Naive thymus-derived CD8-positive, alpha-beta T cell (primary cell): ENCODE data around the gene KLHL29. TPM values are rescaled to one million over a fixed set of nuclear protein-coding genes. Genes with fewer than 3 reads are reported as not detected.

Experiments used
- ATAC-seq, 2 donors: fragments of 150-1000 bp; cut with Tn5 transposase in 1 of 2; sonication (Bioruptor Pico), chemical (Tn5 transposase) in 1 of 2; 1 replicate in 1 of 2; 2 replicates in 1 of 2; pipeline ENCODE4 v1.10.0; 2021; ENCODE audit warnings: mild to moderate bottlenecking in 2 of 2, moderate library complexity in 2 of 2
- POLR2A ChIA-PET: fragments of 350-600 bp; sonication (Branson Sonifier 250); formaldehyde crosslinking; loops from one replicate; lab custom pipeline; 2021; ENCODE audit warnings: antibody characterized with exemption; lab: Charles Lee
- DNase-seq, 10 donors: peaks; one replicate each; pipeline versions ENCODE4 v3.0.0 to v3.0.0-alpha.2; 2020 to 2022
- H3K27ac Mint-ChIP-seq, 10 donors: one replicate each; pipeline ENCODE4 v1.8.0; 2020 to 2022; ENCODE audit warnings: mild to moderate bottlenecking in 10 of 10, mixed read lengths in 10 of 10, moderate library complexity in 4 of 10, inconsistent platforms in 1 of 10
- H3K27me3 Mint-ChIP-seq, 5 donors: one replicate each; pipeline ENCODE4 v1.8.0; 2021 to 2022; ENCODE audit warnings: mixed read lengths in 5 of 5
- H3K36me3 Mint-ChIP-seq, 3 donors: one replicate each; pipeline ENCODE4 v1.8.0; 2020 to 2022; ENCODE audit warnings: mixed read lengths in 3 of 3, mild to moderate bottlenecking in 2 of 3, inconsistent platforms in 1 of 3
- H3K4me1 Mint-ChIP-seq, 4 donors: one replicate each; pipeline ENCODE4 v1.8.0; 2021 to 2022; ENCODE audit warnings: mixed read lengths in 4 of 4
- H3K4me3 Mint-ChIP-seq, 10 donors: one replicate each; pipeline ENCODE4 v1.8.0; 2020 to 2022; ENCODE audit warnings: mild to moderate bottlenecking in 10 of 10, mixed read lengths in 10 of 10, moderate library complexity in 6 of 10, inconsistent platforms in 1 of 10
- H3K9me3 Mint-ChIP-seq, 9 donors: one replicate each; pipeline ENCODE4 v1.8.0; 2020 to 2022; ENCODE audit warnings: mixed read lengths in 9 of 9, mild to moderate bottlenecking in 3 of 9, inconsistent platforms in 1 of 9, moderate library complexity in 1 of 9
- polyA plus RNA-seq, 3 donors: library from polyadenylated mRNA; unstranded; fragments of 300-500 nt; fragmentation: Illumina TruSeq; gene quantifications; one replicate each; pipeline ENCODE4 v1.2.3, GENCODE V29; 2021
- total RNA-seq, 8 experiments: library from RNA in 2 of 8; stranded (reverse) in 2 of 8; gene quantifications; one replicate each; pipeline ENCODE4 v1.2.3 and lab custom pipeline; 2021 to 2026

KLHL29 gene
- total and polyA plus RNA-seq, 5 experiments from 2014 or later: 0.02 to 1.7 (median 0.14) TPM

DNA sequence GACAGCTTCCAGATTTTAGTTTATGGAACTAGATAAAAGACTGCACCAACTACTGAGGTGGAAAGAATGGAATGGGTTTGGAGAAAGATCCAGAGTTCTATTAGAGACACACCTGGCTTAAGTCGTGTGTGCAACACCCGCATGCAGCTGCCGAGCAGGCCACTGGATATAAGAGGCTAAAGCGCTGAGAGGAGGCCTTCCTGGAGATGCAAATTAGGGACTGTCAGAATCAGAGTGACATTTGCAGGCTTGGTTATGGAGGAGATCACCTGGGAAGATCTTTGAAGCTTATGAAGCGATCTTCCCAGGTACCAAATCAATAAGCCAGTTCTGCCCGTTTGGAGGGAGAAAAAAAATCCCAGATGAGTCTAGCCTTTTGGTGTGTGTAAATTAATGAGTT is 30.4 kb upstream of the KLHL29 start:
- POLR2A ChIA-PET: no interaction called here
- no peak for DNase-seq
- Mint-ChIP-seq H3K36me3 (no peaks in the 10 kb centered on the region), H3K27ac (no peak overlapping the region), H3K27me3 (peaks cover 20 to 43% (median 30%) of the 10 kb centered on the region in 5 donors), H3K4me3 (no peak overlapping the region), H3K9me3 (no peaks in the 10 kb centered on the region), H3K4me1 (peaks cover 0 to 2% (median 0%) of the 10 kb centered on the region in 4 donors)
- ATAC-seq: no peak

GRCh38 chr2:23355001-23355400 is 30.0 kb upstream of the KLHL29 start:
- Mint-ChIP-seq H3K27ac (no peak overlapping the region), H3K4me1 (peaks cover 0 to 2% (median 0%) of the 10 kb centered on the region in 4 donors), H3K9me3 (no peaks in the 10 kb centered on the region), H3K27me3 (peaks cover 20 to 46% (median 30%) of the 10 kb centered on the region in 5 donors), H3K4me3 (no peak overlapping the region), H3K36me3 (no peaks in the 10 kb centered on the region)
- ATAC-seq (no peak), DNase-seq (no peak)
- POLR2A ChIA-PET: no interaction called here

GRCh38 chr2:23356711-23357110 is 28.3 kb upstream of the KLHL29 start:
- no peak overlapping the region for H3K27ac Mint-ChIP-seq
- H3K9me3 Mint-ChIP-seq: no peaks in the 10 kb centered on the region
- peaks cover 0 to 2% (median 0%) of the 10 kb centered on the region in 4 donors for H3K4me1 Mint-ChIP-seq
- no peaks in the 10 kb centered on the region for H3K36me3 Mint-ChIP-seq
- POLR2A ChIA-PET: no interaction called here
- no peak overlapping the region for H3K4me3 Mint-ChIP-seq
- ATAC-seq (no peak), DNase-seq (no peak)
- H3K27me3 Mint-ChIP-seq: peaks cover 27 to 63% (median 36%) of the 10 kb centered on the region in 5 donors

- POLR2A ChIA-PET: no interaction called here
- Mint-ChIP-seq H3K36me3 (no peaks in the 10 kb centered on the region), H3K9me3 (no peaks in the 10 kb centered on the region), H3K27me3 (peaks cover 23 to 66% (median 36%) of the 10 kb centered on the region in 5 donors), H3K4me1 (no peaks in the 10 kb centered on the region), H3K27ac (no peak overlapping the region), H3K4me3 (no peak overlapping the region)
- ATAC-seq (no peak), DNase-seq (no peak)
These were observed 25.1 kb upstream of the KLHL29 start for GRCh38 chr2:23359631-23360567.

- Mint-ChIP-seq H3K4me1 (no peaks in the 10 kb centered on the region), H3K9me3 (peaks cover 0 to 1% (median 0%) of the 10 kb centered on the region in 9 donors), H3K4me3 (no peak overlapping the region), H3K36me3 (peaks cover 0 to 2% (median 0%) of the 10 kb centered on the region in 3 donors), H3K27ac (no peak overlapping the region), H3K27me3 (peaks cover 24 to 68% (median 42%) of the 10 kb centered on the region in 5 donors)
- POLR2A ChIA-PET: no interaction called here
- DNase-seq: no peak
- ATAC-seq: no peak
These were observed 24.3 kb upstream of the KLHL29 start for GRCh38 chr2:23360571-23361125.

GRCh38 chr2:23361152-23361551 is 23.8 kb upstream of the KLHL29 start:
- H3K4me3 Mint-ChIP-seq: no peak overlapping the region
- peaks cover 24 to 70% (median 42%) of the 10 kb centered on the region in 5 donors for H3K27me3 Mint-ChIP-seq
- ATAC-seq (no peak), DNase-seq (no peak)
- peaks cover 0 to 2% (median 0%) of the 10 kb centered on the region in 3 donors for H3K36me3 Mint-ChIP-seq
- no peak overlapping the region for H3K27ac Mint-ChIP-seq
- no peaks in the 10 kb centered on the region for H3K4me1 Mint-ChIP-seq
- POLR2A ChIA-PET: no interaction called here
- peaks cover 0 to 1% (median 0%) of the 10 kb centered on the region in 9 donors for H3K9me3 Mint-ChIP-seq

- POLR2A ChIA-PET: interaction anchor here (1.4 kb wide), 1 partner anchor 16 kb away, joined by 3 read pairs; no protein-coding TSS in a partner anchor
- Mint-ChIP-seq H3K9me3 (peaks cover 0 to 1% (median 0%) of the 10 kb centered on the region in 9 donors), H3K27me3 (peaks cover 26 to 72% (median 41%) of the 10 kb centered on the region in 5 donors), H3K4me1 (peaks cover 0 to 2% (median 0%) of the 10 kb centered on the region in 4 donors), H3K27ac (no peak overlapping the region), H3K4me3 (no peak overlapping the region), H3K36me3 (peaks cover 0 to 2% (median 0%) of the 10 kb centered on the region in 3 donors)
- no peak for DNase-seq
- ATAC-seq: no peak
These were observed 21.7 kb upstream of the KLHL29 start for GRCh38 chr2:23363268-23363667.

DNA sequence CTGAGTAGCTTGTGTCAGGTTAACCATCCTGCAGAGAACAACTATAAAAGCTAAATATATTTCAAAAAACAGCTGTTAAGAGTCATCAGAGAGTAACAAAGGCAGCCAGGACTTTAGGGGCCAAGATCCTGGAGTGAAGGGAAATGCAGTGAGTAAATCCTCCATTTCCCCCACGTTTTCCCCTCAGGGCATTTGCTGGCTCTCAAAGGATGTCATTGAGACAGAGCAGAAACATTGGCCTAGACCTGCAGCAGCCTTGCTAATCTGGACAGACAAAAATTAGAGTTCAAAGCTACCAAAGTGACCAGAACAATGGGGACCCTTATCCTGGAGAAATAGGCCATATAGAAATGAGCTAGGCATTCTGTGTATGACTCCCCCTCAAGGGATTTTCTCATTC is 21.1 kb upstream of the KLHL29 start:
- POLR2A ChIA-PET: interaction anchor here (1.4 kb wide), 1 partner anchor 16 kb away, joined by 3 read pairs; no protein-coding TSS in a partner anchor
- Mint-ChIP-seq H3K27me3 (peaks cover 26 to 72% (median 41%) of the 10 kb centered on the region in 5 donors), H3K36me3 (peaks cover 0 to 2% (median 0%) of the 10 kb centered on the region in 3 donors), H3K4me3 (no peak overlapping the region), H3K27ac (no peak overlapping the region), H3K4me1 (peaks cover 0 to 2% (median 0%) of the 10 kb centered on the region in 4 donors), H3K9me3 (peaks cover 0 to 1% (median 0%) of the 10 kb centered on the region in 9 donors)
- no peak for ATAC-seq
- DNase-seq: no peak

GRCh38 chr2:23366720-23367119 is 18.3 kb upstream of the KLHL29 start:
- Mint-ChIP-seq H3K4me3 (no peak overlapping the region), H3K27ac (no peak overlapping the region), H3K36me3 (peaks cover 0 to 2% (median 0%) of the 10 kb centered on the region in 3 donors), H3K27me3 (peaks cover 18 to 47% (median 35%) of the 10 kb centered on the region in 5 donors), H3K9me3 (peaks cover 0 to 1% (median 0%) of the 10 kb centered on the region in 9 donors), H3K4me1 (peaks cover 0 to 2% (median 0%) of the 10 kb centered on the region in 4 donors)
- ATAC-seq: no peak
- POLR2A ChIA-PET: no interaction called here
- DNase-seq: no peak

DNA sequence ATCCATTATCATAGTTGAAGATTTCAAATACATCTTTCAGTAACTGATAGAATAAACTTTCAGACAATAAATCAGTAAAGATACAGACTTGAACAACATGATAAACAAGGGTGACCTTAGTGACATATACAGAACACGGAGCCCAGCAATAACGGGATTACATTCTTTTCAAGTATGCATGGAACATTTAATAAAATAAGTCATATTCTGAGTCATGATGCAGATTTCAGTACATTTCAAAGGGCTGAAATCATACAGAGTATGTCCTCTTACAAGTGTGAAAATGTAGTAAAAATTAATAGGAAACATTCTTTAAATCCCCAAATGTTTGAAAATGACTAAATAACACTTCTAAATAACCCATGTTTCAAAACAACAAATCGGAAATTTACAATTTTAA is 17.2 kb upstream of the KLHL29 start:
- DNase-seq (no peak), ATAC-seq (no peak)
- Mint-ChIP-seq H3K9me3 (peaks cover 0 to 1% (median 0%) of the 10 kb centered on the region in 9 donors), H3K27me3 (peaks cover 11 to 37% (median 26%) of the 10 kb centered on the region in 5 donors), H3K27ac (no peak overlapping the region), H3K4me1 (peaks cover 0 to 2% (median 0%) of the 10 kb centered on the region in 4 donors), H3K36me3 (peaks cover 0 to 2% (median 0%) of the 10 kb centered on the region in 3 donors), H3K4me3 (no peak overlapping the region)
- POLR2A ChIA-PET: no interaction called here

GRCh38 chr2:23373666-23374065 is 11.3 kb upstream of the KLHL29 start:
- DNase-seq (no peak), ATAC-seq (no peak)
- POLR2A ChIA-PET: no interaction called here
- H3K9me3 Mint-ChIP-seq: no peaks in the 10 kb centered on the region
- peaks cover 2 to 12% (median 4%) of the 10 kb centered on the region in 5 donors for H3K27me3 Mint-ChIP-seq
- H3K4me1 Mint-ChIP-seq: no peaks in the 10 kb centered on the region
- no peaks in the 10 kb centered on the region for H3K36me3 Mint-ChIP-seq
- no peak overlapping the region for H3K4me3 Mint-ChIP-seq
- H3K27ac Mint-ChIP-seq: no peak overlapping the region

GRCh38 chr2:23375448-23375847 is 9.5 kb upstream of the KLHL29 start:
- DNase-seq (no peak), ATAC-seq (peak in 1 of 2 donors; percentile 47)
- no peaks in the 10 kb centered on the region for H3K36me3 Mint-ChIP-seq
- POLR2A ChIA-PET: interaction anchor here (1.7 kb wide), 1 partner anchor 9 kb away, joined by 3 read pairs; the partner anchor contains the start of gene KLHL29
- no peaks in the 10 kb centered on the region for H3K9me3 Mint-ChIP-seq
- H3K27me3 Mint-ChIP-seq: peaks cover 2 to 12% (median 4%) of the 10 kb centered on the region in 5 donors
- H3K4me3 Mint-ChIP-seq: no peak overlapping the region
- no peak overlapping the region for H3K27ac Mint-ChIP-seq
- H3K4me1 Mint-ChIP-seq: peaks cover 3 to 5% (median 4%) of the 10 kb centered on the region in 4 donors
